ENCODE data around the gene MAPK7. TPM values are rescaled to one million over a fixed set of nuclear protein-coding genes. Genes with fewer than 3 reads are reported as not detected.

The MAPK7 gene
- total RNA-seq, 1 experiment from 2014 or later = 6.0 TPM

- peak; percentile 50 for DNase-seq (ENCODE audit: low read depth)
These were observed 40.1 kb downstream of the MAPK7 start for GRCh38 chr17:19418251-19418992.

- no peak for DNase-seq (ENCODE audit: low read depth)
These were observed 42.9 kb downstream of the MAPK7 start for GRCh38 chr17:19421219-19421618.

DNA sequence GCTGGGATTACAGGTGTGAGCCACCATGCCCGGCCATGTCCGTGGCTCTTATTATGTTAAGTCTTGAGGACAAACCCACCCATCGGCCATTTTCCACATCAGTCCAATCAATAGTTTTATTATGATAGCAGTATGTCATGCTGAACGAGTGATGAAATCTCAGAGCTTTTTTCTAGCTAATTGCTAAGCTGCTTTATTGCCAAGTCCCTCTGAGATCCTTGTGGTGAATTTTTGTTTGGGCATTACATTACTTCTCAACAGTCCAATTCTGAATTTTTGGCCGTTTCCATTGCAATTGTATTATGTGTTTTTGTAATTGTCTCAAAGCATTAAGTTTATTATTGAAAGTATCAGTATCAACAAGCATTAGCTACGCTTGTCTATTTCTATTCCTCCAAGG, 43.6 kb downstream of the MAPK7 start:
- no peak for DNase-seq (ENCODE audit: low read depth)

DNA sequence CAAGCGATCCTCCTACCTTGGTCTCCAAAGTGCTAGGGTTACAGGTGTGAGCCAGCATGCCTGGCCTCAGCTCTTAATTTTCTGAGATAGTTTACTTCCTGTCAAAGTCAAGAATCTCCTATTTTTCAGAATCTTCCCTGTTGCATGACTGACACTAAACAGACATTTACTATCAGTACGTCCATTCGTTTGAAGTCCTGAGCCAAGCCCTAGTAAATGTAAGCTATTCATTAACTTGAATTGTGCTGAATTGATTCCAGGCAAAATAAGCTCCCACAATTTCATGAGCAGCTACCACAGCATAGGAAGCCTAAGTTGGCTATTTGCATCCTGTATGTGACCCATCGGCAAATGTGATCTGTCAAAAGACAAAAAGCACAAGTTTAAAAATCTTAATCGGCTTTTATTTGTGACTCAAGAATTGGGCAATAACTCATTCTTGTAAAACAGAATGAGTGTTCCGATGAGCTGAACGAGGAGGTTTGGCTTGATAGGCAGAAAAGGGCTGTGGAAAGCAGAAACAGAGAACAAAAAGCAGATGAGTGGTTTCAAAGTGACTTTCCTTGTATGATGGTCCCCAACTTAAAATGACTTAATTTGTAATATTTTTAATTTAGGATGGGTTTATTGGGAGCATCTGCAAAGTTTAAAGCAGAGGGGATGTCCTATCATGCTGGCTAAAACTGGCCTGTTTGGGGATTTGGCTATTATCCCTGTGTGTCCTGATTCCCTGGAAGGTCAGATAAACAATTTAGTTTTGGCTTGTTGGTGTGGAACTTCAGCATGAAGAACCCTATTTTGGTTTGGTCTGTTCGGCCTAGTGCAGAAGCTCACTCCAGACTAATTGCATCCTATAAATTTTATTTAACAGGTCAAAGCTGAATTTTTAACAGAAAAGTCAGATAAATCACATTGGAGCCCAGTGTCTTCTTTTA, 46.9 kb downstream of the MAPK7 start:
- DNase-seq (ENCODE audit: low read depth) = no peak

DNA sequence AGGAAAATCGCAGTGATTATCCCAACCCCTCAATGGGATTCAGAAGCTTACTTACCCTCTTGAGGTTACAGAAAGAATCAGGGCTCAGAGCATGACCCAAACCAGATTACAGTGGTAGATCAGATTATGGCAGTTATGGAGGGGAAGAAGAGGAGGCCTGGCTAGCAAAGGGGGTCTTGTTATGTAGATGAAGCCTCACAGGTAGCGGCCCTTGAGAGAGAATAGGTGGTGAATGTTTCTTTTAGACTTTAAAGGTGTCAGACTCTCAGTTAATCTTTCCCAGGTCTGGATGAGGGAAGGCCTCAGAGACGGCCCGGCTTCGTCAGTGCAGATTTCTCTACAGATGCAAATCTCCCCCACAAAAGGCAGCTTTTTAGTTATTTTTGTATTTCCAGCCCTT, 48.3 kb downstream of the MAPK7 start:
- DNase-seq (ENCODE audit: low read depth) = no peak

DNA sequence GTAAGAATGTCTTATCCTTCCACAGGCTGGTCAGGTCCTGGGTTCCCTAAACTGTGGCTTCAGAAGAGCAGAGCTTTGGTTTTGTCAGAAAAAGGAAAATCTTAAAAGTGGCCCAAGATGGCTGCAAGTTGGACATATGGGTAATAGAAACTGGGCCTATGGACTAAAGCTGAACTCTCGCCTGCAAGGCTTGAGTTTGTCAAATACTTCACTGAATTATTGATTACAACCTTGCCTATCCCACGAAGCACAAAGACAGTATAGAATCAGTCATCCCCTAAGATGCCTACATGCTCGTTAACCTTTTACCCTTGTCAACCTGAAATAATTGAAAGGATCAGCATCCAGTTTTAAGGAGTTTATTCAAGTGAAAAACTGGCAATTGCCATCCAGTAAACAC, 53.4 kb downstream of the MAPK7 start:
- DNase-seq (ENCODE audit: low read depth) = no peak

Other genes starting within 250 kb of the MAPK7 start
- gene EPN2, start 141.1 kb upstream of the MAPK7 start, total RNA-seq (2014; rRNA removed; shearing (Covaris generic)) = 16.3 and 37.3 TPM in 2 replicates
- gene B9D1, start 15.8 kb upstream of the MAPK7 start, total RNA-seq (2014; rRNA removed; shearing (Covaris generic)) = 33.8 and 42.5 TPM in 2 replicates
- 0.24 and 0.69 TPM in 2 replicates for gene MFAP4, start 8.7 kb downstream of the MAPK7 start, total RNA-seq (2014; rRNA removed; shearing (Covaris generic))
- gene RNF112, start 32.7 kb downstream of the MAPK7 start, total RNA-seq (2014; rRNA removed; shearing (Covaris generic)) = 0.11 and 0.57 TPM in 2 replicates
- not detected in 2 replicates for gene SLC47A1, start 155.4 kb downstream of the MAPK7 start, total RNA-seq (2014; rRNA removed; shearing (Covaris generic))

Measured in Daoy (cell line).